NB4 (cell line): Measurements from ENCODE around the gene EIF5B.
A peak's percentile ranks its signal among the peaks of the same experiment; 100 is the strongest.

Experiments used
- POLR2A ChIP-seq: IDR thresholded peaks from 2 replicates; pipeline ENCODE4 v1.6.1; 2011; ENCODE audit warnings: mild to moderate bottlenecking; ENCODE audit not compliant: insufficient read length; ENCODE audit errors: extremely low read depth
- TF ChIP-seq, protein P1 (sequence below): IDR thresholded peaks from one replicate; pipeline ENCODE4 v1.5.1; 2012; ENCODE audit warnings: low read depth, low read length

DNA sequence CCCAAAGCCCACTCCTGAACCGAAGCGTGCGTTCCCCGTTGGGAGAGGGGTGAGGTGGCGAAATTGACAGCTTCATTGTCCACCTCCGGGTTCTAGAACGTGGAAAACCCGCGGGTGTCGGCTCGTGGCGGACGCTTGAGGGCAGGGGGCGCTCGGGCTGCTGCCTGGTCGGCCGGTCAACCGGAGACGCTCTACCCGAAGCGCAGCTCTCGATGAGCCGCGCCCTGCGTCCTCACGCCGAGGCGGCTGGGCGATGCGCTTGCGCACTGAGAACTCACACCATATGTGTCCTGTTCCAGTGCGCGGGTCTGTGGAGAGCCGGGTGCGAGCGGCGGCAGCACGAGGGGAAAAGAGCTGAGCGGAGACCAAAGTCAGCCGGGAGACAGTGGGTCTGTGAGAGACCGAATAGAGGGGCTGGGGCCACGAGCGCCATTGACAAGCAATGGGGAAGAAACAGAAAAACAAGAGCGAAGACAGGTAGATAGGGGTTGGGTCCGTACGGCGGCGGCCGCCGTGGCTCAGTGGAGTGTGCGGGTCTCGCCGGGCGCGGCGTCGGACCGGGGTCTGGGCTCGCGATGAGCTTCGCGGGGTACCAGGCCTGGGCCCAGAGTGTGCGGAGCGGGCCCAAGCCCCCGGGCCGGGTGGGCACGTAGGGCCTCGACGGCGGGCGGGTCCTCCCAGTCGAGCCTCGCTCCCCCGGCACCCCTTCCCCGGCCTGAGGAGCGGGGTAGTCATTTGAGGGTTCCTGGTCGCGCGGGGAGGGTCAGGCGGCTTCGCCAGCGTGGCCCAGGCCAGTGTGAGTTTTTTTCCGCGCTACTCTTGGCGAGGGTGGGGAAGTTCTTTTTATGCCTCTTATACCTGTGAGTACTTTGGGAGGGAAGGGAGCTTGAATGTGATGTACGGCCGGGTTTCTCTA lies at the start of gene EIF5B:
- TF ChIP-seq, protein P1, sequence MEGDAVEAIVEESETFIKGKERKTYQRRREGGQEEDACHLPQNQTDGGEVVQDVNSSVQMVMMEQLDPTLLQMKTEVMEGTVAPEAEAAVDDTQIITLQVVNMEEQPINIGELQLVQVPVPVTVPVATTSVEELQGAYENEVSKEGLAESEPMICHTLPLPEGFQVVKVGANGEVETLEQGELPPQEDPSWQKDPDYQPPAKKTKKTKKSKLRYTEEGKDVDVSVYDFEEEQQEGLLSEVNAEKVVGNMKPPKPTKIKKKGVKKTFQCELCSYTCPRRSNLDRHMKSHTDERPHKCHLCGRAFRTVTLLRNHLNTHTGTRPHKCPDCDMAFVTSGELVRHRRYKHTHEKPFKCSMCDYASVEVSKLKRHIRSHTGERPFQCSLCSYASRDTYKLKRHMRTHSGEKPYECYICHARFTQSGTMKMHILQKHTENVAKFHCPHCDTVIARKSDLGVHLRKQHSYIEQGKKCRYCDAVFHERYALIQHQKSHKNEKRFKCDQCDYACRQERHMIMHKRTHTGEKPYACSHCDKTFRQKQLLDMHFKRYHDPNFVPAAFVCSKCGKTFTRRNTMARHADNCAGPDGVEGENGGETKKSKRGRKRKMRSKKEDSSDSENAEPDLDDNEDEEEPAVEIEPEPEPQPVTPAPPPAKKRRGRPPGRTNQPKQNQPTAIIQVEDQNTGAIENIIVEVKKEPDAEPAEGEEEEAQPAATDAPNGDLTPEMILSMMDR: peak; percentile 62
- peak; percentile 84 for TF ChIP-seq POLR2A
